Ovary (tissue), 9 donors: ENCODE measurements around the gene SLU7. TPM values are rescaled to one million over a fixed set of nuclear protein-coding genes. Genes with fewer than 3 reads are reported as not detected.

ENCODE experiments used
- DNase-seq, 5 donors: peaks; one replicate each; pipeline ENCODE4 v3.0.0-alpha.2; 2019 to 2020
- H3K27ac ChIP-seq, 2 donors: fragments of 200-600 bp; one replicate each; pipeline versions ENCODE4 v1.5.1 to v1.8.0; 2019 to 2022
- H3K27me3 ChIP-seq: fragments of 200-600 bp; one replicate; pipeline ENCODE4 v1.8.0; 2022
- H3K36me3 ChIP-seq: fragments of 200-600 bp; sonication (generic); one replicate; pipeline ENCODE4 v1.5.1; 2019
- H3K4me1 ChIP-seq: one replicate; pipeline ENCODE4 v1.8.1; 2013; ENCODE audit warnings: mild to moderate bottlenecking, moderate library complexity; ENCODE audit not compliant: insufficient read depth
- H3K4me3 ChIP-seq: fragments of 200-600 bp; sonication (generic); one replicate; pipeline ENCODE4 v1.5.1; 2017
- H3K9me3 ChIP-seq, 2 donors: fragments of 200-600 bp in 1 of 2; sonication (generic) in 1 of 2; one replicate each; pipeline versions ENCODE4 v1.5.1 to v1.8.1; 2013 to 2019; ENCODE audit warnings: mild to moderate bottlenecking in 1 of 2, moderate library complexity in 1 of 2
- CTCF ChIP-seq, 3 donors: fragments of 450-650 bp in 2 of 3; fragments of 200-600 bp in 1 of 3; IDR thresholded peaks; one replicate each; pipeline versions ENCODE4 v1.5.1 to v1.8.0; 2016 to 2022; ENCODE audit warnings: antibody characterized with exemption in 3 of 3, mild to moderate bottlenecking in 1 of 3
- EP300 ChIP-seq: sonication (generic); formaldehyde crosslinking; IDR thresholded peaks from one replicate; pipeline ENCODE4 v1.6.1; 2017; ENCODE audit warnings: antibody characterized with exemption
- POLR2A ChIP-seq: fragments of 450-650 bp; IDR thresholded peaks from one replicate; pipeline ENCODE4 v1.6.1; 2017; ENCODE audit warnings: antibody characterized with exemption, mild to moderate bottlenecking, moderate library complexity
- WGBS, 3 donors: extraction: QIAGEN DNeasy Blood & Tissue Kit in 1 of 3; methylation state at CpG; one replicate each; pipeline versions ENCODE4 v1.1.5 to v1.1.7; 2013 to 2017; 5-methylcytosine and 5-hydroxymethylcytosine counted together
- intact Hi-C, 4 donors: fragments of 100-400 bp; cut with DNase I; formaldehyde crosslinking; loops; one replicate each; pipeline versions ENCODE4 v1.11.0 to v1.15.1; 2022 to 2023
- polyA plus RNA-seq, 2 donors: library from polyadenylated mRNA; stranded (reverse); fragments of 200-250 nt in 1 of 2; fragments of 350-450 nt in 1 of 2; fragmentation: Illumina TruSeq in 1 of 2; extraction: RNeasy Lipid Tissue Mini Kit (QIAGEN cat#74804) in 1 of 2; gene quantifications; one replicate each; pipeline ENCODE4 v1.2.3, GENCODE V29; 2013 to 2014
- total RNA-seq, 7 donors: library from RNA; depleted of rRNA in 2 of 7; stranded (reverse); fragments of >200 nt in 2 of 7; fragmentation: NEBNext Ultra II Directional in 3 of 7; extraction: Animal tissue kit (Norgen Biotek cat#: 25700) in 3 of 7; gene quantifications; one replicate each; pipeline versions ENCODE4 v1.1.0 to v1.2.4, GENCODE V29; 2016 to 2023
- donor health status: DM: no; HTN: no; CAD: no; lungs with moderate emphysema.
- donor health status: DM: no; HTN: no; CAD: no.
- donor health status: Bipolar disorder and iron deficiency.
- donor health status: DM: yes; HTN: yes; CAD: no.
- donor health status: DM: no; HTN: no; CAD: no.
- donor health status: DM: yes; HTN: yes; CAD: no.

Gene SLU7
- total and polyA plus RNA-seq, 9 donors: 25.8 to 53.7 (median 32.5) TPM

- Histone ChIP-seq H3K27ac (no peak overlapping the region), H3K27me3 (no peaks in the 10 kb centered on the region), H3K4me3 (no peak overlapping the region), H3K36me3 (no peaks in the 10 kb centered on the region), H3K4me1 (no peaks in the 10 kb centered on the region), H3K9me3 (no peaks in the 10 kb centered on the region)
- WGBS, 3 donors: 26 to 35% (median 33%) methylated on average over 9 of the region's 9 CpGs
- intact Hi-C loops: no loop called here
- TF ChIP-seq CTCF (IDR thresholded peaks at IDR 0.05) (no peak), EP300 (no peak), POLR2A (no peak)
- DNase-seq: no peak
Observed at GRCh38 chr5:160434022-160434531, 15.2 kb upstream of the SLU7 start.

DNA sequence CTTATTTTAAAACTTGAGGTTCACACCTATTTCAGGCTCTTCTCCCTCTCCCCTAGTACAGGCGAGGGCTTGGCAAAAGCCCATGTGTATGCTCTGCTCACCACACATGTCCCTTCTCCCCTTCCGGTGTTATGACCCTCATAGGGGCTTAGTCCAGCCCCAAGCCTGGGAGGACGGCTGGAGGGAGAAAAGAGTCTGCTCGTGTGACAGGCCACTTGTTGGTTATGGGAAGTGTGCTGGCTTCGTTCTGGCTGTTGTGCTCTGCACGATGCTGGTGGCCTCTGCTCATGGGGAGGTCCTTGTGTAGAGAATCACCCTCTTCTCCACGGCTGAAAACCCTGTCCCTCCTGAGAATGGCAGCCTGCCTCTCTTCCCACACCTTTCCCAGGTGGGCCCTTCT is 13.9 kb upstream of the SLU7 start:
- no peaks in the 10 kb centered on the region for H3K27me3 ChIP-seq
- intact Hi-C loops: no loop called here
- no peak overlapping the region for H3K4me3 ChIP-seq
- H3K4me1 ChIP-seq: no peaks in the 10 kb centered on the region
- no peak overlapping the region for H3K27ac ChIP-seq
- no peak for DNase-seq
- TF ChIP-seq POLR2A (no peak), EP300 (no peak), CTCF (IDR thresholded peaks at IDR 0.05) (no peak)
- 81 to 89% (median 85%) methylated on average over 7 of the region's 7 CpGs for WGBS, 3 donors
- H3K36me3 ChIP-seq: no peaks in the 10 kb centered on the region
- H3K9me3 ChIP-seq: no peaks in the 10 kb centered on the region

DNA sequence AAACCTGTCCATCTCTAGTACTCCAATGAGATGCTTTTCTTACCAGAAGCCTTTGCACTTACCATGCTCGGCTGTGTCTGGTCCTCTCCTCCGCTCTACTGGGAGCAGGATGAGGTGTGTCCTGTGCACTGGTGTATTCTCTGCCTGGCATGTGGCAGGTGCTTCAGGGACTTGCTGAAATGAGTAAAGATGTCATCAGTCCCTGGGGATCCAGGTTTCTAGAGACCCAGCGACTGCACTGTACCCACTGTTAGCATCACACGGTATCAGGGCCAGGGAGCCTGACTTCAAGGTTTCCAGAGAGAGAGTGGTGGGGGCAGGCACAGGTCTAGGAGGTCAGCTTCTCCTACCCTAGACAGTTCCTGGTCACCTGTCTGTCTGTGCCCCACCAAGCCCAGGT is 13.3 kb upstream of the SLU7 start:
- H3K27ac ChIP-seq: no peak overlapping the region
- no peaks in the 10 kb centered on the region for H3K36me3 ChIP-seq
- intact Hi-C loops: no loop called here
- no peaks in the 10 kb centered on the region for H3K27me3 ChIP-seq
- no peaks in the 10 kb centered on the region for H3K4me1 ChIP-seq
- DNase-seq: no peak
- 93 to 97% (median 94%) methylated on average over 4 of the region's 4 CpGs for WGBS, 3 donors
- TF ChIP-seq CTCF (IDR thresholded peaks at IDR 0.05) (no peak), POLR2A (no peak), EP300 (no peak)
- H3K9me3 ChIP-seq: no peaks in the 10 kb centered on the region
- no peak overlapping the region for H3K4me3 ChIP-seq

DNA sequence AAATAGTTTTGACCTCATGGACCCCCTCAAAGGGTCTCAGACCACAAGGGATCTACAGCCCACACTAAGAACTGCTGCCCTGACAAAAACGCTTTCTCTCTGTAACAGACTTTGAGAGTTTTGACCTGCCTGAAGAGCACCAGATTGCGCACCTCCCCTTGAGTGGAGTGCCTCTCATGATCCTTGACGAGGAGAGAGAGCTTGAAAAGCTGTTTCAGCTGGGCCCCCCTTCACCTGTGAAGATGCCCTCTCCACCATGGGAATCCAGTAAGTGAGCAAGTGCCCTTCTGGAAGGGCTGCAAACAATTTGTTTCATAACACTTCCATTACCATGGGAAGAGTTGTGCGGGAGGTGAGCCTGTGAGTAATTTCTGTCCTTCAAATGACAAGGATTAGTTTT is 8.7 kb upstream of the SLU7 start:
- no peak overlapping the region for H3K27ac ChIP-seq
- H3K27me3 ChIP-seq: no peaks in the 10 kb centered on the region
- no peaks in the 10 kb centered on the region for H3K4me1 ChIP-seq
- 93 to 95% (median 94%) methylated on average over 4 of the region's 4 CpGs for WGBS, 3 donors
- TF ChIP-seq POLR2A (no peak), CTCF (IDR thresholded peaks at IDR 0.05) (no peak), EP300 (no peak)
- no peaks in the 10 kb centered on the region for H3K36me3 ChIP-seq
- intact Hi-C loops: no loop called here
- no peak for DNase-seq
- no peak overlapping the region for H3K4me3 ChIP-seq
- H3K9me3 ChIP-seq: no peaks in the 10 kb centered on the region
